Muscle of arm (tissue), 12 donors: ENCODE data around the gene STK32C. TPM values are rescaled to one million over a fixed set of nuclear protein-coding genes. Genes with fewer than 3 reads are reported as not detected.
A peak's percentile ranks its signal among the peaks of the same experiment; 100 is the strongest.
"Not testable (repeated sequence)": the region's sequence is repeated elsewhere in the genome, so short reads cannot be mapped to it uniquely, and the experiment has no call there.

Source experiments
- DNase-seq: peaks from one replicate; pipeline ENCODE4 v3.0.0-alpha.2; 2013
- polyA plus RNA-seq, 12 donors: library from polyadenylated mRNA; unstranded; fragments of 120-200 nt; gene quantifications; one replicate each; pipeline ENCODE4 v1.2.1, GENCODE V29; 2013; ENCODE audit not compliant: insufficient read length in 12 of 12

Gene STK32C
- polyA plus RNA-seq, 12 donors = 8.1 to 12.1 (median 9.5) TPM; not detected in 2

GRCh38 chr10:132339276-132339675 is 31.5 kb upstream of the STK32C start:
- no peak for DNase-seq

DNA sequence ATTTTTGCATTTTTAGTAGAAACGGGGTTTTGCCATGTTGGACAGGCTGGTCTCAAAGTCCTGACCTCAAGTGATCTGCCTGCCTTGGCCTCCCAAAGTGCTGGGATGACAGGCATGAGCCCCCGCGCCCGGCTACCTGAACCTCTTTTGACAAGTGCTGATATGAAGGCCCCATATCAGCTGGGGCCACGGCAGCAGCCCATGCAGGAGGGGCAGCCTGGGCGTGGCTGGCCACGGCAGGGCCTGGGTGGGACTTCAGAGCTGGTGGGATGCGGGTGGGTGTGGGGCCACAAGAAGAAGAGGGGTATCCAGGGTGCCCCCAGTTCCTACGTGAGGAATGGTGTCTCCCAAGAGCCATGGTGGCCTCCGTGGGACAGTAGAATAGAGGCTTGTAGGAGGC is 31.1 kb upstream of the STK32C start:
- DNase-seq = no peak

DNA sequence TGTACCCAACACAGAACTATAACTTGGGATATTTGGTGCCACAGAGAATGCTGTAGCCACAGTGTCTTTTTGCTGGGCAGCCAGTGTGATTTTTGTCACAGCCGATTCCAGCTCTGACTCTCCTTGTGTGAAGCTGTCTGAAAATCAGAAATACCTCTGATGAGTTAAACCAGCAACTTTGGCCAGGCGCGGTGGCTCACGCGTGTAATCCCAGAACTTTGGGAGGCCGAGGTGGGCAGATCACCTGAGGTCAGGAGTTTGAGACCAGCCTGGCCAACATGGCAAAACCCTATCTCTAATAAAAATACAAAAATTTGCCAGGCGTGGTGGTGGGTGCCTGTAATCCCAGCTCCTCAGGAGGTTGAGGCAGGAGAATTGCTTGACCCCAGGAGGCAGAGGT is 30.1 kb upstream of the STK32C start:
- not testable (repeated sequence) for DNase-seq

DNA sequence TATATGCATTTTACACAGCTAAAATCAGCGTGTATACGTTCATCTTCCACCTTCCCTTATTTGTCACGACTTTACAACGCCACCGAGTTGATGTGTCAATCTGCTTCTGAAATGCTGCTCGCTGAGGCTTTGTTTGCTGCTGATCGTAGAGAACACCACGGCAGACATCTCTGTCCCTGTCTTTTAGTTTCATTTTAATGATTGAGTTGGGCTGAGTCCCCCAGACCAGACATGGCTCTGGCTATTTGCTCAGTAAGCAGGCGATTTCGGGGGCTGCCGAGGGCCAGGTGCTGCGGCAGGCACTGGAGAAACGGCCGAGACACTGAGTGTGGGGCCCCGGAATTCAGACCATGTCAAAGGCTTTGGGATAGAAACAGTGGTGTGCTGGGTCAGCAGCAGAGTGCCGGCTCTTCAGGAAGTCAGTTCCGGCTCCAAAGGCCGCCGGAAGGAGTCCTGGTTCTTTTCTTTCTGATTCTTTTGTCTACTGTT is 29.2 kb upstream of the STK32C start:
- DNase-seq = no peak

- no peak for DNase-seq
Observed at GRCh38 chr10:132336064-132336746, 28.5 kb upstream of the STK32C start.

DNA sequence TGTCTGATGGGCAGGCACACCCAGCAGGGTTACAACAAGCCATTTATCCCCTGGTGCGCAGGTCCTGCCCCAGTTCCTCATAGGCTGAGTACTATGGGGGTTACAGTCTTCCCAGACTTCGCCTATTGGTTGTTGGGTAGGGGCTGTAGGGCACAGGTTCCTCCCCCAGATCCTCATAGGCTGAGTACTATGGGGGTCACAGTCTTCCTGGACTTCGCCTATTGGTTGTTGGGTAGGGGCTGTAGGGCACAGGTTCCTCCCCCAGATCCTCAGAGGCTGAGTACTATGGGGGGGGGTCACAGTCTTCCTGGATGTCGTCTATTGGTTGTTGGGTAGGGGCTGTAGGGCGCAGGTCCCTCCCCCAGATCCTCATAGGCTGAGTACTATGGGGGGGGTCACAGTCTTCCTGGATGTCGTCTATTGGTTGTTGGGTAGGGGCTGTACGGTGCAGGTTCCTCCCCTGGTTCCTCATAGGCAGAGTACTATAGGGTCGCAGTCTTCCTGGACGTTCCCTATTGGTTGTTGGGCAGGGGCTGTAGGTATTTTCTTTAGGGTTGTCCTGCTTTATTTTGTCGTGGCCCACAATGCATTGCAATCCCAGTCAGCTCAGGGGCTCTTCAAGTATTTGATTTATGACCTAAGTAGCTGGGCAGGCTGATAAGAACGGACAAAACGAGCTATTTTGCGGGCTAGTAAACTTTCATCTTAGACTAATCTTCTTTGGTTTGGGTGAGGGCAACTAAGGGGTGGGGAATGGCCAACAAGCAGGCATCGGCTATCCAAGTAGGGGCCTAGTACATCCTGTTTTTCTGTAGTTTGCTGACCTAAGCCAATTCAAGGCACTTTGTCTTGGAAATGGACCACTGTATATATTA is 27.7 kb upstream of the STK32C start:
- no peak for DNase-seq

GRCh38 chr10:132334631-132335188 is 27.0 kb upstream of the STK32C start:
- DNase-seq = no peak

DNA sequence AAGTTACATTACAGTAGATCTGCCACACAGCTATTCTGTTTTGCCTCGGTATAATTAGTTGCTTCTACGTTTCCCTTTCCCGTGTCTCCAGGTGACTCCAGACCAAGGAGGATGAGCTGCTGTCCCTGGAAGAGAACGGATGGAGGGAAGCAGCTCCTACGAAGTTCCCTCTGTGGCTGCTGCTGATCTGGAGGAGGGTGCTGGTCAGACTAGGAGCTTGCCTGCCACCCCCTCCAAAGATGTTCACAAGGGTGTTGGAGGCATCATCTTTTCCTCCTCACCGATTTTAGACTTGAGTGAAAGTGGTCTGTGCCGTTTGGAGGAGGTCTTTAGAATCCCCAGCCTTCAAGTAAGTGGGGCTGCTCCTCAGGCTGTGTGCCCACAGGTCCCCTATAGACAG is 25.6 kb upstream of the STK32C start:
- DNase-seq = no peak

DNA sequence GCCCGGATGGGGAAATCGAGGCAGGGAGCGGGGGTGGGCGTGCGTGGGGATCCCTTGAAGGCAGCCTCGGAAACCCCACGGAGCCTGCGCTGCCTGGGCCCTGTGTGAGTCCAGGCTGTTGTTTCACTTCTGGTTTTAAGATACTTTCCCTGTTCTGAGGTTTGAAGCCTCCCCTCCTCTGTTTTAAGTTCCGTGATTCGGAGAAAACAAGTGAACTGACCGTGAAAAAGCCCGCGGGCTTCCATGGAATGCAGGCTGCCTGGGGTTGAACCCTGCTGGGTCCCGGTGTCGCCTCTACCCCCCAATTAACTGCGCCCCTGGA is 24.6 kb upstream of the STK32C start:
- DNase-seq = no peak

DNA sequence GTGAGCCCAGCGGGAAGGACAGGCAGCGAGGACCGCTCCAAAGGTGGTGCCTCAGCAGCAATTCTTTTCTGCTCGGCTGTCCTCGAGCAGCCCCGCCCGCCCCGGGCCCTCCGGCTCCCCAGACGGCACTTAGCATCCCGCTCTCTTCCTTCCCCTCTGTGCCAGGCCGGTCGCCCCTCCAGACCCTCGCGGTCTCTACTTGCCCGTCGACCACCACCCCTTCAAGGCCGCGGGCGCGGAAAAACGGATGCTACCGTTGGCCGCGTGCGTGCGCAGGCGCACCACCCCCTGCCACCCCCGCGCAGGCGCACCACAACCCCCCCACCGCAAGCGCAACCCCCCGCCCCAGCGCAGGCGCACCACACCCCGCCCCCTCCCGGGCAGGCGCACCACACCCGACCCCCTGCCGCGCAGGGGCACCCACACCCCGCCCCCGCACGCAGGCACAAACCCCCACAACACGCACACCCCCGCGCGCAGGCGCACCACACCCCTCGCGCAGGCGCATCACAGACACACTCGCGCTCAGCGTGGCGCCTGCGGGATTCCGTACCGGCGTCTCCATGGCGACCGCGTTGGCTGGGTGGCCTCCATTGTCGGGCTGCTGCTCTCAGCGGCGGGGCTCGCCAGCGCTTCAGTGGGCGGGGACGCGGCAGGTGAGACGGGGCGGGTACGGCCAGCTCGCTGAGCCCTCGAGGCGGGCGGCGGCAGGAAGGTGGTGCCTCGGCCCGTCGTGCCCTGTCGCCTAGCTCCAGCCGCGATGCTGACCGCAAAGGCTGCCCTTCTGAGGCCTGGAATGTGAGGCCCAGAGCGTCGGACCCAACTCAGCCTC is 24.1 kb upstream of the STK32C start, which contains the start of gene LRRC27:
Gene LRRC27 (plus strand): TSS at position 593 of the 832 bp plus-strand sequence. CDS start 1,332 bp downstream, outside the sequence.
- peak; percentile 98 for DNase-seq

- DNase-seq = no peak
Observed at GRCh38 chr10:132330486-132330833, 22.7 kb upstream of the STK32C start.

DNA sequence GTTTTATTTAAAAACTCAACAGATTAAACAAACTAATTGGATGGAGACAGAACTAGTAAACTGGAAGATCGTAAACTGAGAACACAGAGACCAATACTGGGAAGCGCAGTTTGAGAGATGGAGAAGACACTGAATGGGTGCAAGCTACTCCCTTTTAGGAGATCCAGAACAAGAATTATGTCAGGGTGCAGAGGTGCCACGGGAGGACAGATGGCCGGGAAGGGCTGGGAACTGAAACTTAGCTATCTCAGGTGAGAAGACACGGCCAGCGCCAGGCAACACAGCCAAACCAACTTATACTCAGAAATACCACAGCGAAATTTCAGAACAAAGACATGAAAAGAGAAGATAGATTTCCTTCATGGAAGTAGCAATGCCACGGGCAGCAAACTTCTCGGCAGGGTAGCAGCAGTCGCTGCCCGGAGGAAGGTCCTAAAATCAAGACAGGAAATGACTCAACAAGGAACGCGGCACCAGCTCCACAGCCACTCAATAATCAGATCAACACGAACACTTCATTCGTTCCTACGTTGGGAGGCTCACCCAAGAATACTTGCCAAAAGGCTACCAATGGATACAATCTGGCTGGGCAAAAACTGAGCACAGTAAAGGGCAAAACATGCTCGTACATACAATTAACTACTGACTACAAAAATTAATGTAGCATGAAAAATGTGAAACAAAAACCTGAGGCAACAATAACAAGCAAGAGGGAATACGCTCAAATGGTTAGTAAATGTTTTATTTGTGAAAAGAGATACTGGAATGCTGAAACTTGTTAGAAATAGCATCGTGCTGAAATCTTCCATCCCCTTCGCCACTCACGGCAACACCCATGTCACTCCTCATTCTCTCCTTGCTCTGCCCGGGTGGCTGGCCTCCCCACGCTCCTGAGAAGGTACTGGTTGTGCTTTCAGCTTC is 22.1 kb upstream of the STK32C start:
- DNase-seq = no peak

GRCh38 chr10:132328738-132329137 is 21.0 kb upstream of the STK32C start:
- DNase-seq = peak; percentile 51

GRCh38 chr10:132328106-132328505 is 20.4 kb upstream of the STK32C start:
- no peak for DNase-seq

DNA sequence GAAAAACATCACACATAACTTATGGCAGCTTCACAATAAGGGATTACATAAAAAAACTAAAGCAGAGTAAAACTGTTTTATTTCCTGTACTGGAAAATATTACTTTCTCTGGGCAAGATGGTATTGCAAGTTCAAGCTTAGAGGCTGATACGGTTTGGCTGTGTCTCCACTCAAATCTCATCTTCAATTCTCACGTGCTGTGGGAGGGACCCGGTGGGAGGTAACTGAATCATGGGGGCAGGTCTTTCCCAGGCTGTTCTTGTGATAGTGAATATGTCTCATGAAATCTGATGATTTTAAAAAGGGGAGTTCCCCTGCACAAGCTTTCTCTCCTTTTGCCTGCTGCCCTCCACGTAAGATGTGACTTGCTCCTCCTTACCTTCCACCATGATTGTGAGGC is 19.2 kb upstream of the STK32C start:
- DNase-seq = no peak

- no peak for DNase-seq
Observed at GRCh38 chr10:132326344-132326889, 18.7 kb upstream of the STK32C start.

- no peak for DNase-seq
Observed at GRCh38 chr10:132324186-132324585, 16.4 kb upstream of the STK32C start.

- DNase-seq = no peak
Observed at GRCh38 chr10:132322586-132323048, 14.9 kb upstream of the STK32C start.

DNA sequence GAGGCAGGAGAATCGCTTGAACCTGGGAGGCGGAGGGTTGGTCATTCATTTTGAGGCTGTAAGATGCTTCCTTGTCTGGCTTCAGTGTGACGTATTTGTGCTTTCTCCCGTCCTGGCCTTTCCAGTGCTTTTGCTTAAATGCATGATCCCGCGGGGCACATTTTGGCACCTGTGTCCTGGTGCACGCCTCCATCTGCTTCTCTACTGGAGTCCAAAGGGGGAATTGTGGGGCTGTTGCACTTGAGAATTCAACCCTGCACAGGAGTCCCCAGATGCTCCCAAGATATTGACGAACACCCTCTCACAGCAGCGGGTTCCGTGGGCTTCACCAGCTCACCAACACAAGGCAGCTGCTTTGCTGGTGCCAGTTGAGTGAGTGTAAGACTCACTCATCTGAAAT is 14.0 kb upstream of the STK32C start:
- DNase-seq = no peak
